Stimulated activated CD4-positive, alpha-beta T cell treated with anti-CD3 and anti-CD28 coated beads, Interleukin-1b, Interleukin-23, amount 100 ng/mL, for 1 hour (primary cell): ENCODE results near the gene CTIF.

Source experiments
- DNase-seq, 2 donors: peaks; one replicate each; pipeline ENCODE4 v3.0.0-alpha.2; 2020; ENCODE audit warnings: low read depth in 2 of 2

CTIF gene

GRCh38 chr18:48533340-48534070 lies 5.3 kb upstream of the CTIF start:
- no peak for DNase-seq

DNA sequence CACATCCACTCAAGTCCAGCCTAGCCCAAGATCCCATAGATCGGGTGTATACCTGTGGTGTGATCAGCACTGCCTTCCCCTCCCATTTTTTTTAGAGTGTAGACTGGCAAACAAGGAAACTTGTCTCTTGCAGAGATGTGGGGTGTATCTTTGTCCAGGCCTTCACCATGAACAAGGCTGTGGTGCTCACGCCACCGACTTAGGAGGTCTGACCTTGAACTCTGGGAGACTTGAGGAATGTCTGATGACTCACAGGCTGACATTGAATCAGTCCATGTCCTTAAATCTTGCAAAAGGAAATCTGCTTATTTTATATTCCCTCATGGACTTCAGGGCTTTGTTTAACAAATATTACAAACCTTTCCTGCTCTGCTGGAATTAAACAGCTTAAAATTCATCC lies 4.5 kb upstream of the CTIF start:
- DNase-seq = no peak

- DNase-seq = no peak
Observed at GRCh38 chr18:48535956-48536355, 2.9 kb upstream of the CTIF start.

GRCh38 chr18:48536516-48536915 lies 2.3 kb upstream of the CTIF start:
- no peak for DNase-seq

GRCh38 chr18:48539406-48540250 lies 797 bp downstream of the CTIF start:
- no peak for DNase-seq

DNA sequence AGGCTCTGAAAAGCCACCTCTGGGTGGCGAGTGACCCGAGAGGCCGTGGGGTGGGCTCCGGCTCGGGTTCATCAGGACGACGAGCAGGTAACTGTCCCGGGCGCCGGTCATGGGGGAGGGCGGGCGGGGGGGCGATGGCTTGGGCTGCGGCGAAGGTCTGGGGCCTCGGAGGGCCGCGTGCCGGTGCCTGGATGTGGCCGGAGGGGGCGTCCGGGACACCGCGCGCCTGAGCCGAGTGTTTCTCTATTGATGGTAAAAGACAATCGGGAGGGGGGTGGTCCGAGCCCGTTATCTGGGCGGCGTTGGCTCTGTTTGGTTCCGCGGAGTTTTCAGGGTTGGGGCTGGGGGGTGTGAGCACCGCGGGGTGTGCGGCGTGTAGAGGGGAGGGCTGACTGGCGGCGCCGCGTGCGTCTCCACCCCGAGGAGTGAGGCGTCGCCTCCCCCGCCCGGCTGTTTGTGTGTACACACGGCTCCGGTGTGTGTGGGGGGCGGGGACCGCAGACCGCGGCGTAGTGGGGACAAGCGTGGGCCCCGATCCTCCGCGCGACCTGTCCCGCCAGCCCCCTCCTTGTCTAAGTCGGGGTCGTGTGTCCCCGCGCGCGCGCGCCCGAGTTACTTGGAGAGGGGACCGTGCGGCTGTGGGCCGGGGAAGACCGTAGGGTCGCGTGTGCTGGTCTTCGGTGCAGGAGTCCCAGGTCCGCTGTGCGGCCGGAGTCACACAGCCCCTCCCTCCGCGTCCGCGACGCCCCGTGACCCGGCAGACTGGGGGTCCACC lies 1.6 kb downstream of the CTIF start:
- DNase-seq = no peak

GRCh38 chr18:48541026-48541746 lies 2.4 kb downstream of the CTIF start:
- no peak for DNase-seq

GRCh38 chr18:48541747-48542400 lies 3.0 kb downstream of the CTIF start:
- DNase-seq = no peak

DNA sequence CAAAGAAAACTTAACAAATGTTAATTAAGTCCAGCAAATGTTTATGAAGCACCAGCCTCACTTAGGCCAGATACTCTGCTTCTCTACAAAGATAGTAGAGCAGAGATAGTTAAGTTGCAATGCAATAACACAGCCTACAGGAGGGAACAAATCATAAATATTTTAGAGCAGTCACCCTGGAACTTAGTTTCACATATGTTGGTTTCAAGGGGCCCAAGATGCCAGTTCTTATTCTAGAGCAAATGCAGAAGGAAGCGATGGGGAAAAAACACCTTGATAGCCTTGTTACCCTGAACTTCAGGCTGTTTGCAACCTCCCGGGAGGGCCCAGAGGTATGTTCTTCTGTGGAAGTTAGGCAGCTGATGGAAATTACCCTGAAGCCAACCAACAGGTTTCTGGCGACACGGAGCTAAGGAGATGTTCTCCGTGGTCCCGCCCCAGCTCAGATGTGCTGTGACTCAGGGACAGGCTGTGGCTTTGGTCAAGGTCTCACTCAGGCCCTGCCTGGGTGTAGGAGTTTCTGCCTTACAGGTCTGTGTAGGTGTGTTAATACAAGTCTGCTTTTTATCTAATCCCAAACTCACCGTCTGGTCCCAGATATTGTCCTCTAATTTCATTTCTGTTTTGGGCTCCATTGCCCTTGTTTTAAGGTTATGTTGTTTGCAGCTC lies 3.8 kb downstream of the CTIF start:
- no peak for DNase-seq

DNA sequence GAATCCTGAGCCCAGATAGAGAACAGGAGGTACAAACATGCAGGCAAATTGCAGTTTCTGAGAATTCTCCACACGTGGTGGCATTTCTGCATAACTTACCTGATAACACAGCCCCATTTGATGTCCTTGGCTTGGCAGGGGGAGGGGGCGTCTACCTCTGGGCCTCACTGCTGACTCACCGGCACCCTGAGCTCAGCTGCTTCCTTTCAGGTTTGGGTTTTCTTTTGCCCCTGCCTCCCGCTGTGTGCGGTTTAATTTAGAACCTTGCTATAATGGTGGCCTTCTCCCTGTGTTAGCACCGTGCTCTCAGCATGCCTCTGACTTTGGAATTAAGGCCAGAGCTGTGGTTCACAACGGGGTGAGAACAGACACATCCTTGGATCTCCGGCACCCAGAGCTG lies 4.4 kb downstream of the CTIF start:
- no peak for DNase-seq

DNA sequence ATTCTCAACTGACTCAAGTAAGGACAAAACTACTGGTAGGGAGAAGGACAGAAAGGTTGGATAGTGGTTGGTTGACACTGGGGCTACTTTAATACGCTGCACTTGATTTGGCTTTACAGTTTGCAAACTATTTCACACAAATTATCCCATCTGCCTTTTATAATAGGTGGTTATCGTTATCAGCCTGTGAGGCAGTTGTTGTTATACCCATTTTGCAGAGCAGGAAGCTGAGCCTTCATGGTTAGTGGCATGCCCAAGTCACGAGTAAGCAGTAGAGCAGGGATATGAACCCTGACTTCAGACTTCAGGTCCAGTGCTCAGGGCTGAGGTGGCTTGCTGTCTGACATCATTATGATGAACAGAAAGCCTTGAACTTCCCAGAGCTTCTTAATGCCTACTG lies 5.3 kb downstream of the CTIF start:
- no peak for DNase-seq

- DNase-seq = no peak
Observed at GRCh38 chr18:48544661-48545415, 6.0 kb downstream of the CTIF start.

- no peak for DNase-seq
Observed at GRCh38 chr18:48545757-48546321, 7.0 kb downstream of the CTIF start.

- no peak for DNase-seq
Observed at GRCh38 chr18:48546396-48546795, 7.6 kb downstream of the CTIF start.

DNA sequence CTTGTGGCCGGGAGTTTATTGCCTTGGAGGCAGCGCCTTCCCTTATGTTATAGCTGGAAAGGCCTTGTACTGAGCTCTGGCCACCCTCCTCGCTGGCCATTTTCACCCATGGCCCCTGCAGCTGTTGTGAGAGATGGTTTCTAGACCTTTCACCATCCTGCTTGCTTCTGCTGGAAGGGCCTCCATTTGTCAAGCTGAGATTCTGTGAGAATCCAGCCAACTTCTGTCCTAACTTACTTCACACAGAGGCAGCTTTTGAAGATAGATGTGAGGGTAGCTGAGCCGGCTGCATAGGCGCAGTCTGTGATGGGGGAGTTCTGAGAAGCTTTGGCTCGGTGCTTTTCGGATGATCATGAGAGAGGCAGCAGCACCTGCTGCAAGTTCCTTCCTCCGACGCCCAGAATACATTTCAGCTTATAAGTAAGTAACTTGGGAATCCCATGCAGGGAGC lies 8.7 kb downstream of the CTIF start:
- no peak for DNase-seq

DNA sequence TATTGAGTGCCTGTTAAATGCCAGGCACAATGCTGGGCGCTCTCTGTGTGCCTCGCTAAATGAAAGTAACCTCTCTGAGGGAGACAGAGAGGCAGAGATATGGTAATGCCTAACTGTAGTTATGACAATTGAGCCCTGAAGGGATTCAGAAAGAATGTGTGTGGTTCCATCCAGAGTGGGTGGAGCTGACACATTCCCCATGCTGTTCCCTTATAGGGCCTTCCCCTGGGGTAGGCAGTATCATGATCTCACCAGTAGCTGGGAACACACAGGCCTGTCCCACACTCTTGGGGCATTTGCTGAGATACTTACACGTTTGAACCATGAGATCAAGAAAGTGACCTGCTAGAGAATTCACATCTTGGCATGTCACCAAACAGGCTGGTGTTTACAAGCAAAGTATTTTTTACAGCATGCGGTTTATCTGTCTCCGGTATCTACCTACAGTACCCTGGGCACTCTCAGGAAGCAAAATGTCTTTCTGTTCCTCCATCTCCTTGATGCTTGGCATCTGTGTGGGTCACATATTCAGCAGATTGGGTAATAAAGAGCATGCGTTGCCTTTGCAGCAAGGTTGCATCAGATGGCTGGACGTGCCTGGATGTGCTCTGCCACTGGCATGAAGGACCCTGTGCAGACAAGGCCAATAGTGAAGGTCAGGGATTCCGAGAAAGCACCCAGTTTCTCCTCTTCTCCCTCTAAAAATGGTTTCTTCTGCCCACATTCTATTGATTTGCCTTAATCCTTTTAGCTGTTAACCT lies 9.4 kb downstream of the CTIF start:
- DNase-seq = no peak

GRCh38 chr18:48548921-48549320 lies 10.1 kb downstream of the CTIF start:
- DNase-seq = no peak

DNA sequence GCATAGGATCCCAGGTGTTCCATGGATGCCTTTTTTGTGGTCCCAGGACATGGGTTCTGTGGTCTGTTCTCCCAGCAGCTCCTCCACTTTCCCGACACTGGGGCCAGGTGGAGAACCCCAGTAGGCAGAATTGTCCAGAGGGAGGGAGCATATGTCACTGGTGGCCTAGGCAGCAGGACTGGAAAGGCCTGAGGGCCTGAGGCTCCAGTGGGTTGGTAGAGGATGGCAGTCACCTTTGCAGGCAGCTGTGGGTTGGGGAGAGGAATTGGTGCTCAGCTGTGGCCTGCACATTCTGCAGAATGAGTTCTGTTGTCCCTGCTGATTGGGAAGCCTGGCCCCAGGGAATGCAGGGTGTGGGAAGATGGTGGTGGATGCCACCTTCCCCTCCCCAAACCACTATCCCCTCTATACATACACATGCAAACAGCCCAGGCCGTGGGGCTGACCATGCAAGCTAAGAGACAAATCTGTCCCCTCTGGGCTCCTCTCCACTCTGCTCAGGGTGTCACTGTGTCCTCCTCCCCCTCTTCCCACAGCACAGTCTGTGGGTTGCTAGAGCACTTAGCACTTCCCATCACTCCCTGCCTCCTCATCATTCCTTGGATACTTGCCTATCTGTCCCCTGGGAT lies 11.4 kb downstream of the CTIF start:
- no peak for DNase-seq
